K562 (cell line): Measurements from ENCODE around the gene AHSG. TPM values are rescaled to one million over a fixed set of nuclear protein-coding genes. Genes with fewer than 3 reads are reported as not detected.

Experiments used
- AFF4 ChIP-seq: sonication (generic); formaldehyde crosslinking; IDR thresholded peaks from 2 replicates; pipeline ENCODE4 v1.8.0; 2023; ENCODE audit warnings: mild to moderate bottlenecking, missing genetic modification reagents
- ELF1 ChIP-seq: fragments of 200-800 bp; sonication (Bioruptor generic); IDR thresholded peaks from 2 replicates; pipeline ENCODE4 v1.6.1; 2016; ENCODE audit warnings: missing genetic modification characterization, missing compliant biosample characterization
- FOXP1 ChIP-seq: sonication (generic); formaldehyde crosslinking; IDR thresholded peaks from 2 replicates; pipeline ENCODE4 v1.8.0; 2022; ENCODE audit warnings: mild to moderate bottlenecking, missing genetic modification reagents
- POLR2G ChIP-seq: fragments of 200-400 bp; formaldehyde crosslinking; IDR thresholded peaks from 2 replicates; pipeline ENCODE4 v1.6.1; 2017; ENCODE audit warnings: low read depth, mild to moderate bottlenecking, antibody characterized with exemption, low read length, moderate library complexity
- SIN3B ChIP-seq: fragments of 450-650 bp; IDR thresholded peaks from 2 replicates; pipeline ENCODE4 v1.6.1; 2017; ENCODE audit warnings: low read depth, mild to moderate bottlenecking, moderate library complexity
- SUPT5H ChIP-seq: fragments of 450-650 bp; IDR thresholded peaks from 2 replicates; pipeline ENCODE4 v1.6.1; 2016
- TAF7 ChIP-seq: fragments of 450-650 bp; IDR thresholded peaks from 2 replicates; pipeline ENCODE4 v1.6.1; 2016; ENCODE audit warnings: missing genetic modification characterization, missing compliant biosample characterization
- XRCC5 ChIP-seq: fragments of 200-400 bp; formaldehyde crosslinking; IDR thresholded peaks from 2 replicates; pipeline ENCODE4 v1.6.1; 2017; ENCODE audit warnings: low read depth, mild to moderate bottlenecking, low read length
- YBX1 ChIP-seq: fragments of 450-650 bp; IDR thresholded peaks from 2 replicates; pipeline ENCODE4 v1.7.1; 2016; ENCODE audit warnings: mild to moderate bottlenecking
- YY1 ChIP-seq, 3 experiments: IDR thresholded peaks; 2 replicates each; pipeline ENCODE4 v1.6.1; 2011; ENCODE audit warnings: low read length in 2 of 3, mild to moderate bottlenecking in 2 of 3, moderate library complexity in 2 of 3, borderline replicate concordance in 1 of 3, control low read depth in 1 of 3, low read depth in 1 of 3; ENCODE audit not compliant: insufficient read depth in 3 of 3, insufficient replicate concordance in 2 of 3, control insufficient read depth in 1 of 3, insufficient read length in 1 of 3; ENCODE audit errors: extremely low read depth in 1 of 3
- ZBTB11 ChIP-seq, 3 experiments: fragments of 200-800 bp in 1 of 3; fragments of 250-450 bp in 1 of 3; fragments of 450-650 bp in 1 of 3; sonication (Bioruptor Pico) in 1 of 3; sonication (Bioruptor generic) in 1 of 3; formaldehyde crosslinking in 1 of 3; IDR thresholded peaks; 2 replicates each; pipeline versions ENCODE4 v1.6.1 to v1.8.0; 2016 to 2022; ENCODE audit warnings: mild to moderate bottlenecking in 2 of 3, missing genetic modification characterization in 2 of 3, missing compliant biosample characterization in 1 of 3, moderate library complexity in 1 of 3
- ZNF232 ChIP-seq: sonication (generic); formaldehyde crosslinking; IDR thresholded peaks from 2 replicates; pipeline ENCODE4 v1.8.0; 2022; ENCODE audit warnings: mild to moderate bottlenecking, missing genetic modification reagents
- ZNF77 ChIP-seq: fragments of 250-450 bp; sonication (Bioruptor Pico); IDR thresholded peaks from 2 replicates; pipeline ENCODE4 v1.5.0; 2020
- polyA plus RNA-seq, 8 experiments: library from polyadenylated mRNA; depleted of rRNA in 4 of 8; stranded (reverse) in 5 of 8; unstranded in 3 of 8; fragments of >200 nt; fragmentation: Nextera tagmentation in 2 of 8; fragmentation: Illumina TruSeq in 1 of 8; extraction: Ambion mirVana in 2 of 8; extraction: Trizol in 1 of 8; gene quantifications; 2 replicates each; pipeline versions ENCODE4 v1.2.1 to v1.2.3, GENCODE V29; 2011 to 2014; ENCODE audit warnings: inconsistent platforms in 1 of 8, missing spikeins in 1 of 8
- total RNA-seq, 7 experiments: library from RNA; depleted of rRNA in 6 of 7; stranded (reverse); fragments of >200 nt in 6 of 7; fragmentation: Illumina TruSeq in 2 of 7; extraction: Trizol in 2 of 7; gene quantifications; 2 replicates each; pipeline versions ENCODE4 v1.2.1 to v1.2.3, GENCODE V29; 2011 to 2021; ENCODE audit warnings: low replicate concordance in 1 of 7
- TF ChIP-seq, protein P1 (sequence below): IDR thresholded peaks from 2 replicates; pipeline ENCODE4 v1.6.1; 2014; ENCODE audit warnings: antibody characterized with exemption
- TF ChIP-seq, protein P2 (sequence below): fragments of 450-650 bp; formaldehyde crosslinking; IDR thresholded peaks from 2 replicates; pipeline ENCODE4 v1.4.0; 2022; ENCODE audit warnings: missing genetic modification characterization

Gene AHSG
- total and polyA plus RNA-seq, 9 of the 15 experiments (the other 6 are each of a cell fraction or from before 2014, with no cell fraction given): 0.69 TPM; not detected in 8

- TF ChIP-seq, protein P1, sequence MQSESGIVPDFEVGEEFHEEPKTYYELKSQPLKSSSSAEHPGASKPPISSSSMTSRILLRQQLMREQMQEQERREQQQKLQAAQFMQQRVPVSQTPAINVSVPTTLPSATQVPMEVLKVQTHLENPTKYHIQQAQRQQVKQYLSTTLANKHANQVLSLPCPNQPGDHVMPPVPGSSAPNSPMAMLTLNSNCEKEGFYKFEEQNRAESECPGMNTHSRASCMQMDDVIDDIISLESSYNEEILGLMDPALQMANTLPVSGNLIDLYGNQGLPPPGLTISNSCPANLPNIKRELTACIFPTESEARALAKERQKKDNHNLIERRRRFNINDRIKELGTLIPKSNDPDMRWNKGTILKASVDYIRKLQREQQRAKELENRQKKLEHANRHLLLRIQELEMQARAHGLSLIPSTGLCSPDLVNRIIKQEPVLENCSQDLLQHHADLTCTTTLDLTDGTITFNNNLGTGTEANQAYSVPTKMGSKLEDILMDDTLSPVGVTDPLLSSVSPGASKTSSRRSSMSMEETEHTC: 0 out of 2 replicates have a peak, but pooled peaks have one; percentile 12
- TF ChIP-seq SUPT5H (peak; percentile 94), AFF4 (CRISPR knock-in tag) (peak; percentile 84), POLR2G (peak; percentile 94), FOXP1 (peak; percentile 74; the same call in 1 of the 2 replicates), XRCC5 (peak; percentile 44; the same call in 1 of the 2 replicates), ZNF77 (no peak), ZNF232 (no peak), YBX1 (no peak), ELF1 (tag) (peak; percentile 74), YY1 (IDR thresholded peaks at IDR 0.05; ENCODE audit: borderline replicate concordance in 1 of 3, control insufficient read depth in 1 of 3, extremely low read depth in 1 of 3, insufficient read depth in 3 of 3, insufficient read length in 1 of 3, insufficient replicate concordance in 2 of 3, low read depth in 1 of 3, low read length in 2 of 3) (peak in 1 of 3 experiments; percentile 81), ZBTB11 (CRISPR knock-in tag; IDR thresholded peaks at IDR 0.05) (peak; percentile 27 to 94 (median 52); a peak in 4 of 6 replicates), SIN3B (peak; percentile 95), TAF7 (tag) (peak; percentile 81)
- TF ChIP-seq, protein P2, sequence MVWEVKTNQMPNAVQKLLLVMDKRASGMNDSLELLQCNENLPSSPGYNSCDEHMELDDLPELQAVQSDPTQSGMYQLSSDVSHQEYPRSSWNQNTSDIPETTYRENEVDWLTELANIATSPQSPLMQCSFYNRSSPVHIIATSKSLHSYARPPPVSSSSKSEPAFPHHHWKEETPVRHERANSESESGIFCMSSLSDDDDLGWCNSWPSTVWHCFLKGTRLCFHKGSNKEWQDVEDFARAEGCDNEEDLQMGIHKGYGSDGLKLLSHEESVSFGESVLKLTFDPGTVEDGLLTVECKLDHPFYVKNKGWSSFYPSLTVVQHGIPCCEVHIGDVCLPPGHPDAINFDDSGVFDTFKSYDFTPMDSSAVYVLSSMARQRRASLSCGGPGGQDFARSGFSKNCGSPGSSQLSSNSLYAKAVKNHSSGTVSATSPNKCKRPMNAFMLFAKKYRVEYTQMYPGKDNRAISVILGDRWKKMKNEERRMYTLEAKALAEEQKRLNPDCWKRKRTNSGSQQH (CRISPR knock-in tag): peak; percentile 96
Observed at GRCh38 chr3:186570096-186570940, 42.5 kb upstream of the AHSG start, which contains the start of gene DNAJB11 (continued).
